Esophagus muscularis mucosa (tissue), 4 donors: ENCODE results near the gene C5orf46. TPM values are rescaled to one million over a fixed set of nuclear protein-coding genes. Genes with fewer than 3 reads are reported as not detected.

ENCODE experiments used
- DNase-seq: peaks from one replicate; pipeline ENCODE4 v3.0.0-alpha.2; 2017; ENCODE audit errors: extremely low spot score
- H3K27ac ChIP-seq, 4 donors: fragments of 200-600 bp; sonication (generic); replicated peaks in 1 of 4; 1 replicate in 3 of 4; 2 replicates in 1 of 4; pipeline ENCODE4 v1.5.1; 2016 to 2019; ENCODE audit warnings: mild to moderate bottlenecking in 1 of 4
- H3K27me3 ChIP-seq, 4 donors: fragments of 200-600 bp; sonication (generic); one replicate each; pipeline versions ENCODE4 v1.5.1 to v1.6.0; 2016 to 2019
- H3K36me3 ChIP-seq, 4 donors: fragments of 200-600 bp; sonication (generic); one replicate each; pipeline ENCODE4 v1.5.1; 2016 to 2019
- H3K4me1 ChIP-seq, 4 donors: fragments of 200-600 bp; sonication (generic); one replicate each; pipeline ENCODE4 v1.5.1; 2016 to 2019
- H3K4me3 ChIP-seq, 4 donors: fragments of 200-600 bp; sonication (generic); 1 replicate in 2 of 4; 2 replicates in 2 of 4; pipeline ENCODE4 v1.5.1; 2016 to 2019; ENCODE audit warnings: mild to moderate bottlenecking in 4 of 4, moderate library complexity in 1 of 4
- H3K9me3 ChIP-seq, 4 donors: fragments of 200-600 bp; sonication (generic); 1 replicate in 3 of 4; 2 replicates in 1 of 4; pipeline ENCODE4 v1.5.1; 2016 to 2019
- EP300 ChIP-seq: sonication (generic); formaldehyde crosslinking; IDR thresholded peaks from one replicate; pipeline ENCODE4 v1.6.1; 2017; ENCODE audit warnings: antibody characterized with exemption
- POLR2A ChIP-seq: fragments of 450-650 bp; IDR thresholded peaks from one replicate; pipeline ENCODE4 v1.6.1; 2017; ENCODE audit warnings: antibody characterized with exemption, moderate library complexity, mild to moderate bottlenecking, low read depth
- POLR2AphosphoS5 ChIP-seq, 2 donors: sonication (generic); formaldehyde crosslinking; IDR thresholded peaks; one replicate each; pipeline ENCODE4 v1.6.1; 2017; ENCODE audit warnings: antibody characterized with exemption in 2 of 2
- WGBS: methylation state at CpG from one replicate; pipeline ENCODE4 v1.1.5; 2018; 5-methylcytosine and 5-hydroxymethylcytosine counted together
- intact Hi-C: fragments of 100-400 bp; cut with DNase I; formaldehyde crosslinking; loops from one replicate; pipeline ENCODE4 v1.15.1; 2023
- total RNA-seq, 4 donors: library from RNA; depleted of rRNA; stranded (reverse); fragments of >200 nt; gene quantifications; one replicate each; pipeline versions ENCODE4 v1.1.0 to v1.2.1, GENCODE V29; 2016
- TF ChIP-seq, protein P1 (sequence below), 3 experiments: fragments of 200-600 bp in 2 of 3; fragments of 450-650 bp in 1 of 3; sonication (generic) in 2 of 3; IDR thresholded peaks; one replicate each; pipeline ENCODE4 v1.5.1; 2017 to 2019; ENCODE audit warnings: antibody characterized with exemption in 3 of 3, mild to moderate bottlenecking in 2 of 3, moderate library complexity in 1 of 3

The C5orf46 gene
- total RNA-seq, 4 donors from 2014 or later = not detected

- no peak overlapping the region for H3K27ac ChIP-seq
- H3K4me1 ChIP-seq = no peaks in the 10 kb centered on the region
- intact Hi-C loops = no loop called here
- TF ChIP-seq POLR2A = no peak
- TF ChIP-seq, protein P1, sequence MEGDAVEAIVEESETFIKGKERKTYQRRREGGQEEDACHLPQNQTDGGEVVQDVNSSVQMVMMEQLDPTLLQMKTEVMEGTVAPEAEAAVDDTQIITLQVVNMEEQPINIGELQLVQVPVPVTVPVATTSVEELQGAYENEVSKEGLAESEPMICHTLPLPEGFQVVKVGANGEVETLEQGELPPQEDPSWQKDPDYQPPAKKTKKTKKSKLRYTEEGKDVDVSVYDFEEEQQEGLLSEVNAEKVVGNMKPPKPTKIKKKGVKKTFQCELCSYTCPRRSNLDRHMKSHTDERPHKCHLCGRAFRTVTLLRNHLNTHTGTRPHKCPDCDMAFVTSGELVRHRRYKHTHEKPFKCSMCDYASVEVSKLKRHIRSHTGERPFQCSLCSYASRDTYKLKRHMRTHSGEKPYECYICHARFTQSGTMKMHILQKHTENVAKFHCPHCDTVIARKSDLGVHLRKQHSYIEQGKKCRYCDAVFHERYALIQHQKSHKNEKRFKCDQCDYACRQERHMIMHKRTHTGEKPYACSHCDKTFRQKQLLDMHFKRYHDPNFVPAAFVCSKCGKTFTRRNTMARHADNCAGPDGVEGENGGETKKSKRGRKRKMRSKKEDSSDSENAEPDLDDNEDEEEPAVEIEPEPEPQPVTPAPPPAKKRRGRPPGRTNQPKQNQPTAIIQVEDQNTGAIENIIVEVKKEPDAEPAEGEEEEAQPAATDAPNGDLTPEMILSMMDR (IDR thresholded peaks at IDR 0.05) = no peak
- no peak for TF ChIP-seq EP300
- no peak for TF ChIP-seq POLR2AphosphoS5 (IDR thresholded peaks at IDR 0.05)
- H3K4me3 ChIP-seq = no peak overlapping the region
- WGBS = 74% methylated on average over 12 of the region's 12 CpGs
- H3K9me3 ChIP-seq = no peaks in the 10 kb centered on the region
- DNase-seq = no peak
- no peaks in the 10 kb centered on the region for H3K36me3 ChIP-seq
- no peaks in the 10 kb centered on the region for H3K27me3 ChIP-seq
These were observed 4.7 kb downstream of the C5orf46 start for GRCh38 chr5:147901599-147902039.

GRCh38 chr5:147898875-147899401 is 7.4 kb downstream of the C5orf46 start:
- Histone ChIP-seq H3K27ac (no peak overlapping the region), H3K9me3 (no peaks in the 10 kb centered on the region), H3K4me1 (no peaks in the 10 kb centered on the region), H3K27me3 (no peaks in the 10 kb centered on the region), H3K4me3 (no peak overlapping the region), H3K36me3 (no peaks in the 10 kb centered on the region)
- DNase-seq = no peak
- intact Hi-C loops = no loop called here
- WGBS = 86% methylated on average over 3 of the region's 3 CpGs
- no peak for TF ChIP-seq EP300
- TF ChIP-seq POLR2A = no peak
- TF ChIP-seq, protein P1 (IDR thresholded peaks at IDR 0.05) = no peak
- no peak for TF ChIP-seq POLR2AphosphoS5 (IDR thresholded peaks at IDR 0.05)

DNA sequence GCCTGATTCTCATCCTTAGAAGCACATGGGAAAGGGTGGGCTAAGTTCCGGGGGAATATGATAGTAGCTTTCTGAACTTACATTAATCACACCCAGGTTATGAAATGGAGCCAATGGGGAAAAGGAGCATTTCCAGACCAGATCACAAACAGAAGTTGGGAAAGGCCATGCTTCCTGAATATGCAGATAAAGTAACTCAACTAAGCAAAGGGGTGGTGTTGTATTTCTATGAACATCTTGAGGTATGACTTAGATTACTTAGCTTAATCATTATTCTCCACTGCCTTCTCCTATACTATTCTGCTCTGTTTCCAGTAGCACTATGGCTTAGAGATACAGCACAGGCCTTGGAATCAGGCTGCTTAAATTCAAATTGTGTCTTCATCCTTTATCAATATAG is 10.5 kb downstream of the C5orf46 start:
- Histone ChIP-seq H3K4me1 (no peaks in the 10 kb centered on the region), H3K9me3 (no peaks in the 10 kb centered on the region), H3K36me3 (no peaks in the 10 kb centered on the region), H3K27ac (no peak overlapping the region), H3K27me3 (no peaks in the 10 kb centered on the region), H3K4me3 (no peak overlapping the region)
- WGBS = 53% methylated on average over 1 of the region's 1 CpG
- intact Hi-C loops = no loop called here
- TF ChIP-seq POLR2AphosphoS5 (IDR thresholded peaks at IDR 0.05) (no peak), EP300 (no peak), POLR2A (no peak)
- TF ChIP-seq, protein P1 (IDR thresholded peaks at IDR 0.05) = no peak
- no peak for DNase-seq

- no peak for DNase-seq
- intact Hi-C loops = no loop called here
- WGBS = 65% methylated on average over 2 of the region's 2 CpGs
- Histone ChIP-seq H3K27ac (no peak overlapping the region), H3K4me1 (no peaks in the 10 kb centered on the region), H3K4me3 (no peak overlapping the region), H3K27me3 (no peaks in the 10 kb centered on the region), H3K9me3 (no peaks in the 10 kb centered on the region), H3K36me3 (no peaks in the 10 kb centered on the region)
- no peak for TF ChIP-seq POLR2AphosphoS5 (IDR thresholded peaks at IDR 0.05)
- TF ChIP-seq, protein P1 (IDR thresholded peaks at IDR 0.05) = no peak
- TF ChIP-seq POLR2A = no peak
- no peak for TF ChIP-seq EP300
These were observed 12.5 kb downstream of the C5orf46 start for GRCh38 chr5:147893820-147894219.
